ENCODE data around the gene KLF3.

The KLF3 gene

DNA sequence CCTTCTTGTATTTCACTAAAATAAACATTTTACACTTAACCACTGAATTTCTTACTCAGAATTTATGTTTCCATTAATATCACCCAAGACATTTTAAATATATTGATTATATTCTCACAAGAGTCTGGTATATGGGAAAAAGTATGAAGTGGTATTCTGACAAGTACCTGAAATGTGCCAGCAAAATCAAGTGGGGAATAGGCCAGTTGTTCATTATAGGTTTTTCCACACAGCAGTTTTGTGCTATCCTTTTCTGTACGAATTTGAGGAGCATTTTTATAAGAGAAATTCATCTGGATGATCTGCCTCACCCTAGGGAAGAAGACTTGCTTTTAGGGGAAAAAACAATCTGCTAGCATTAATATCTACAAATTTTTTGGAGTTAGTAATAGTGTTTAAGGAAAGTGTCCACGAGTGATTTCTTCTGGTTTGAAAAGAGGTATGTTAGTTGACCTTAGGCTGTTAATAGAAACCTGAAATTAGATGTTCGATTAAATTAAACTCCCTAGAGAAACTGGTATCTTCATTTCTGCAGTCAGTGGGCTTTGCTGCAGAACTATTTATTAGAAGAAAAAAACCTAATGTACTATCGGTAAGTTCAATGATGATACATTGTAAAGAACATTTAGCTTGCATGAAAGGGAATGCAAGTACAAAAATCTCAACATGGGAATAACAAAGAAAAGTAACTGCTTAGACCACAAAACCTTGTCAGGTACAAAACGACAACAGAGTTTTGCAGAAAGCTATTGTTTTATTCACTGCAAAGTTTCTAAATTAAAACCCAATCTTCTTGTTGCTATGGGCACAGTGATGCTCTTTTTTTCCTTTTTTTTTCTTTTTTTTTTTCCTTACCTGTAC lies 1.8 kb downstream of the KLF3 start:
- peaks cover 3% of the 10 kb centered on the region for H3K9me3 Mint-ChIP-seq
- peak overlapping the region; percentile 91 for H3K27ac Mint-ChIP-seq
- H3K27me3 Mint-ChIP-seq: no peaks in the 10 kb centered on the region
- H3K4me3 Mint-ChIP-seq: peak overlapping the region; percentile 86
- peaks cover 70% of the 10 kb centered on the region for H3K4me1 Mint-ChIP-seq (ENCODE audit: low read depth)
- no peak for DNase-seq
- H3K36me3 Mint-ChIP-seq (ENCODE audit: low read depth): peaks cover 3% of the 10 kb centered on the region

DNA sequence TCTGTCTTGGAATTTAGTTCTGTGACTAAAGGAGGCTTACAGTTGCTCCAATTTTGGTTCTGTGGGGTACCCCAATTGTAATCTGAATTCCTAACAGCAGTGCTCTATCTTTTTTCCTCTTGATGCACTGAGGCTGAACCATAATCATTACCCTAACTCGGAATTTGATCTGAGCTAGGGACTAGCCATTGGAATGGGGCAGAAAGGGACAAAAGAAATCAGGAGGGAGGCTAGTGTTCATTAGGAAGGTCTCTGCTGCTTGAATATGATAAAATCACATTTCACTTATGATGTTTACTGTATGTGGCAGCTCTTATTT lies 2.7 kb downstream of the KLF3 start:
- H3K9me3 Mint-ChIP-seq: no peaks in the 10 kb centered on the region
- no peaks in the 10 kb centered on the region for H3K27me3 Mint-ChIP-seq
- peaks cover 3% of the 10 kb centered on the region for H3K36me3 Mint-ChIP-seq (ENCODE audit: low read depth)
- DNase-seq: no peak
- peak overlapping the region; percentile 90 for H3K27ac Mint-ChIP-seq
- peak overlapping the region; percentile 86 for H3K4me3 Mint-ChIP-seq
- peaks cover 74% of the 10 kb centered on the region for H3K4me1 Mint-ChIP-seq (ENCODE audit: low read depth)

DNA sequence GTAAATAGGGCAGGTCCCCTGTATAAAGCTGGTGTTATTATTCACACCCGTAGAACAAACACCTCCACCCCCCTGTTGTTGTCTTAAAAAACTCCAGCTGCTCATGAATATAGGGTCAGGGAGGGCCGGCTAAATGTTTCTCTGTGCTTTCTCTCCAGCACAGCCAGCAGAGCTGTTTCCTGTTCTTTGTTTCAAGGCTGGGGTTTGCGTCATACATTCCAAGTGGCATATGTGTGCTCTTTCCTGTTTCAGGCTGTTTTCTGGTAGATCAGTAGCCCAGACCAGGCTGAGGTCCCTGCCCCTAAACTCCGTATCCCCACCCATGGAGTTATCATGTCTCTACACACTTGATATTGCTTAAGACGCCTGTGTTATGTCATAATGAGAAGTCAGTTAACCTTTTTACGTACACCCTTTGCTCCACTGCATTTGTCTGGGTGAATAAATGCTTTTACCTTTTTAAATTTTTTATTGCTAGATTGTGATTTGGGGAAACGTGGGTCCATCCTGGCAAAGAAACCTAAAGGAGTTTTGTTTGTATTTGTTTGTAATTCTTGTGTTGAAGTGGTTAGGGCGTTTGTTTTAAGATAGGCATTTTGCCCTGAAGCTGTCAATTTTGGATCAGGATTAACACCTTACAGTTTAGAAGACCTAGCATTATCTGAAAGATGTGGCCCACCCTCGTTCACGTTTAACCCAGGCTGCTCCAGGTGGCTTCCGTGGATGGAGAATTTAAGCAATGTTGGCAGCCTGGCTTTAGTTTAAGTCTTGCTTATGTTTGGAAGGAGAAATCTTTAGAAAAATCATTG lies 3.3 kb downstream of the KLF3 start:
- Mint-ChIP-seq H3K9me3 (no peaks in the 10 kb centered on the region), H3K36me3 (ENCODE audit: low read depth) (peaks cover 3% of the 10 kb centered on the region), H3K4me3 (peak overlapping the region; percentile 86), H3K27ac (peak overlapping the region; percentile 90), H3K4me1 (ENCODE audit: low read depth) (peaks cover 74% of the 10 kb centered on the region), H3K27me3 (no peaks in the 10 kb centered on the region)
- no peak for DNase-seq

DNA sequence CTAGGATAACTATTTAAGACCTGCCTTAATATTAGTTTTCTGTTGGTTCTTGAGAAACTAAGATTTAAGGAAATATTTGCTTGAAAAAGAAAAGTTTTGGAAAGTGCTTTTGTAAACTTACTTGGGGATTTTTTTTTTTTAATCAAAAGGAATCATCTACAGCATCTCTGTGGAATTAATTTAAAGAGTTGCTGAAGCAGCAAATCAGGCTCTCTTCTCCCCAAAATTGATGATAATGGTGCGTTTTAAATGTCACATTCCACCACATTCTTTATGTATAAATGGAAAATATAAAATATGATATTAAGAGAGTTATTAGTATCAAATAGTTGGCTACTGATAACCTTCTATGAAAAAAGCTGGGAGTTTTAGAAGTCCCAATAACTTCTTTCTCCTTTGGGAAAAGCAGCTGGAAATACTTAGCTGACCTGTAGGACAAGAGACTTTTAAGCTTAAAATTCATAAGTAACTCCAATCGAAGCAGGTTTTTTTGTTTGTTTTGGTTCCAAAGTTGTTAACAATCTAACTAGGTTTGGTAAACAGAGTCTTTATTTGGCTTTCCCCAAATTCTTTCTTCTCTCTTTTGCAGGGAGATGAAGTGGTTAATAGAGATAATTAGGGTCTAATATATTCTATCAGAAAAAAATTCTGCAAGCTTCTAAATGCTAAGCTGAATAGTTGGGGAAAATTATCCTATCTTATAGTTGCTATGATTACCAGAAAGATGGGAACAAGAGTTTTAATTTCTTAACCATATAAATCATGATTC lies 4.4 kb downstream of the KLF3 start:
- Mint-ChIP-seq H3K9me3 (no peaks in the 10 kb centered on the region), H3K4me1 (ENCODE audit: low read depth) (peaks cover 81% of the 10 kb centered on the region), H3K4me3 (no peak overlapping the region), H3K36me3 (ENCODE audit: low read depth) (peaks cover 3% of the 10 kb centered on the region), H3K27me3 (no peaks in the 10 kb centered on the region), H3K27ac (peak overlapping the region; percentile 34)
- DNase-seq: no peak

DNA sequence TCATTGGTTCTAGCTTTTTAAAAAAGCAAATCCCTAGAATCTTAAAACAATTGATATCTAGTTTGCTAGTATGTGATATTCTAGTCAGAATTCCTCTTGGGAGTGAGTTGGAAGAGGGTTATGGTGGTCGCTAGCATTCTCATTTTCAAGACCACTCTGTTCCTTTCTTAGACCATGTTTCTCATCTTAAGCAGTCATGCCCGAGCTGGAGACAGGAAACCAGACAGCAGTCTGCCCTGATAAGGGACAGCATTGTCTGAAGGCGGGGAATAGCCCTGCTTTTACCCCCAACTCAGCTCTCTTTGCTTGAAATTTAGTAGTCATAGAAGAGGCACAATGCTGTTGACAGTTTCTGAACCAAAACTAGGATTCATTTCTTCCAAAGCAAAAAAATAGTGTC lies 5.2 kb downstream of the KLF3 start:
- H3K4me3 Mint-ChIP-seq: peak overlapping the region; percentile 4

DNA sequence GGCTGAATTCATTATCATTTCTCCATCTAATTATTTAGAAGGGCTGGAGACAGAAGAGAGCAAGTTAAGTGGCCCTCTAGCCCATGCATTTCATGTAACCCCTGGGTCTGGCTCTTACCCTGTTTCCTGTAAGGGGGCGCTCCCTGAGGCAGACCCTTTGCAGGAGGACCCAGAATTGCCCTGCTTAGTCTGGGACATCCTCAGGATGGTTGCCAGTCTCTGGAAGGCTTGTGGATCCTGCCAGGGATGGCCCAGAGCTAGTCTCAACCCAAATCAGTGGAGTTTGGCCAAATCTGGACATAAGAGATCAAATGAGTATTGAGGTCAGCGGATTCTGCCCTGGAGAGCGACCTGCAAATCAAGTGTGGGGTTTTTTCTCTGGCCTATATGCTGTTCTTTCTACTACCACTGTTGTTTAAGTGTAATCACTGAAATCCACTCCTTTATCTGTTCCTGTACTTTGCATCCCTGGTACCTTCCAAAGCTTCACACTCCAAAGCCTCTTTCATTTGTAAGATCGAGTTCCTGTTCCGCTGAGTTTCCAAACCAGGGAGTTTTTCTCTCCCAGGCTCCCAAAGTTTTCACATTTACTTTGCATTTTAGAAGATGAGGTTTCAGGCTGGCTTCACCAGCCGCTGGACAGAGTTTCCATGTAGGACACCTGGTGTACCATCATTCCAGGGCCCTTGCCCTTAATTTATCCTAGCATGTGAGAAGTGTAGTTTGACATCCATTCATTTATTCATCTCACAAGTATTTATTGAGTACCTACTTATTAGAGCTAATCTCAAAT lies 6.3 kb downstream of the KLF3 start:
- Mint-ChIP-seq H3K4me3 (no peak overlapping the region), H3K27me3 (no peaks in the 10 kb centered on the region), H3K9me3 (no peaks in the 10 kb centered on the region), H3K4me1 (ENCODE audit: low read depth) (peaks cover 96% of the 10 kb centered on the region), H3K36me3 (ENCODE audit: low read depth) (no peaks in the 10 kb centered on the region), H3K27ac (peak overlapping the region; percentile 12)
- DNase-seq: no peak

More for the DNA sequence above, 5.2 kb downstream of the KLF3 start:
- H3K9me3 Mint-ChIP-seq: no peaks in the 10 kb centered on the region
- peaks cover 90% of the 10 kb centered on the region for H3K4me1 Mint-ChIP-seq (ENCODE audit: low read depth)
- no peak for DNase-seq
- H3K27ac Mint-ChIP-seq: peak overlapping the region; percentile 34
- H3K36me3 Mint-ChIP-seq (ENCODE audit: low read depth): peaks cover 3% of the 10 kb centered on the region
- no peaks in the 10 kb centered on the region for H3K27me3 Mint-ChIP-seq

DNA sequence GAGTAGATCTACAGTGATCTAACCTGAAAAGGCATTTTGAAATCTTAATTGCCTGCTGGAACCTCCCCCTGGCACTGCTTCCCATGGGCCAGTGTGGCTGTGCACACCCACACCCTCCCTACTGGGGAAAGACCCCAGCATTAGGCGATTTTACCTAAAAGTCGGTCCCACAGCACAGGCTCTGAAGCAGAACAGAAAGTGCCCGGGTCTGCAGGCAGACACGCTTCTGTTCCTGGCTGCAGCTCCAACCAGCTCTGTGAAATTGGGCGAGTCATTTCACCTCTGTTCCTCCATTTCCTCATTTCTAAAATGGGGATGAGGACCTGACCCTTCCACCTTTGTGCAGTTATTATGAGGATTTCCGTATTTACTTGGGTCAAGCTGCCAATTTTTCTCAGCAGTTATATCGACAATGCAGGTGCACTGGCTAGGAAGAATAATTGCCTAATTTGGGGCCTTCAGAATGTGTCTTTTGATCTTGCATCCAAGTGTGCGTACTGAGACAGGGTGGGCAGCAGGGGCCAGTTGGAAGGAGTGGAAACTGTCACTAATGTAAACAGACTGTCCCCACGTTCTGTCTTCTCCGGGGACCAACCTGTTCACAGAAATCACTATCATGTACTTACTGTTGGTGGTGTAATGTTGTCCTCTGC lies 7.1 kb downstream of the KLF3 start:
- no peak for DNase-seq
- H3K36me3 Mint-ChIP-seq (ENCODE audit: low read depth): no peaks in the 10 kb centered on the region
- no peaks in the 10 kb centered on the region for H3K27me3 Mint-ChIP-seq
- peak overlapping the region; percentile 3 for H3K4me3 Mint-ChIP-seq
- H3K27ac Mint-ChIP-seq: peak overlapping the region; percentile 52
- no peaks in the 10 kb centered on the region for H3K9me3 Mint-ChIP-seq
- H3K4me1 Mint-ChIP-seq (ENCODE audit: low read depth): peaks cover 96% of the 10 kb centered on the region

DNA sequence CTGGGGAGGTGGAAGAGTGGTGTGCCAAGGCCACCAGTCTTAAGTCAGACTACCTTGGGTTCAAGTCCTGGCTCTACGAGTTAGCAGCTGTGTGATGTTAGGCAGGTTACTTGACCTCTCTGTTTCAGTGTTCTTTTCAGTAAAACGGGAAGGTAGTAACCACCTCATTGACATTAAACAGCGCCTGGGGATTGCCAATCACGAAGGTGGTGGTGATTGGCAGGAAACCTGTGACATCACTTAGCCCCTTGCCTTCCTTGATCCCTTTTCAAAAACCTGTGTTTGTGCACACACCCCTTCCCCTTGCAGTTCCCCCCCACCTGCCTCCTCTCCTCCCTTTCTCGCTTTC lies 7.6 kb downstream of the KLF3 start:
- H3K4me1 Mint-ChIP-seq (ENCODE audit: low read depth): peaks cover 93% of the 10 kb centered on the region
- no peaks in the 10 kb centered on the region for H3K27me3 Mint-ChIP-seq
- no peak for DNase-seq
- H3K36me3 Mint-ChIP-seq (ENCODE audit: low read depth): no peaks in the 10 kb centered on the region
- no peaks in the 10 kb centered on the region for H3K9me3 Mint-ChIP-seq
- H3K4me3 Mint-ChIP-seq: peak overlapping the region; percentile 3
- peak overlapping the region; percentile 52 for H3K27ac Mint-ChIP-seq

DNA sequence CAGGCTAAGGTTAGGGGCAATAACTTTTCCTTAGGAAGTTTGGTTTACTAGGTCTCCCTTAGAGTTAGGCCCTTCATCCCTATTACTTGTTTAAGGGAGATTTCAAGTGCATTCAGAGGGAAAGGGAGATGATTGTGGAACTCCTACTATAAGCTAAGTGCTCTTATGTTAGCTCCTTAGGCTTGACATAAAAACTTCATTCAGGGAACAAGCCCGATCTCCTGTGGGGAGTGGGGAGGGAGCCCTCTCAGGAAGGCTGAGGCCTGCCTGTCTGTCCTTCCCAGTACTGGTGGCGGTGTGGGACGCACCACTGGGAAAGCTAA lies 8.0 kb downstream of the KLF3 start:
- DNase-seq: no peak
- peaks cover 88% of the 10 kb centered on the region for H3K4me1 Mint-ChIP-seq (ENCODE audit: low read depth)
- peak overlapping the region; percentile 52 for H3K27ac Mint-ChIP-seq
- H3K4me3 Mint-ChIP-seq: no peak overlapping the region
- no peaks in the 10 kb centered on the region for H3K36me3 Mint-ChIP-seq (ENCODE audit: low read depth)
- no peaks in the 10 kb centered on the region for H3K9me3 Mint-ChIP-seq
- no peaks in the 10 kb centered on the region for H3K27me3 Mint-ChIP-seq

DNA sequence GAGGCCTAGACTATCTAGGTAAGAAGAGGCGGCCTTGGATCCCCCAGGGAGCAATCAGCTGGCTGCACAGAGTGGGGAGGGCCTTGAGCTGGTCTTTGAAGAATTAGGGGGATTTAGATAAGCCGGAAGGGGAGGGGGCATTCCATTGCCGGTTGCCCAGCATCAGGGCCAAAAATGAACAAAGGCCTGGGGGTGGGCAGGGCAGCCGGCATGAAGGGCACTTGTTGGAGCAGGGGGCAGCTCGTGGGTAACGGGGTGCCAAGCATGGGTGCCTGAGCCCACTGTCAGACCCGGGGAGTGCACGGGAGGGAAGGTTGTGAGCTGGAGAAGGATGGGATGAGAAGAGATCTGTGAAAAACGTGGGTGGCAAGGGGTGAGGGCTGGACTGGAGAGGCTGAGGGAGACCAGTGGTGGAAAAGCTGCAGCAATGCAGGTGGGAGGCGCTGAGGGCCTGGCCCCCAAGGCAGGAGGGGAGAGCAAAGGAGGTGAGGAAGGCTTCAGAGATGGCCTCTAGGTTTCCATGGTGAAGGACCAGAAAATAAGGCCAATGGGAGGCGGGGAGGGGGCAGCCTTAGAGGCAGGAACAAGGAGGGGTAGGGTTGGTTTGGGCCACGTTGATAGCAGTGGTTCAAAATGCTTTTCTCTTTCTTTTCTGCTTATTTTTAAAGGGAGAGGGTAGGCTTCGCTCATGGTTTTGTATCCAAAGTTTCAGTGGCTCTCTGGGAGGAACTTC lies 8.6 kb downstream of the KLF3 start:
- Mint-ChIP-seq H3K4me1 (ENCODE audit: low read depth) (peaks cover 87% of the 10 kb centered on the region), H3K9me3 (no peaks in the 10 kb centered on the region), H3K4me3 (no peak overlapping the region), H3K27ac (peak overlapping the region; percentile 52), H3K27me3 (no peaks in the 10 kb centered on the region), H3K36me3 (ENCODE audit: low read depth) (no peaks in the 10 kb centered on the region)
- no peak for DNase-seq

DNA sequence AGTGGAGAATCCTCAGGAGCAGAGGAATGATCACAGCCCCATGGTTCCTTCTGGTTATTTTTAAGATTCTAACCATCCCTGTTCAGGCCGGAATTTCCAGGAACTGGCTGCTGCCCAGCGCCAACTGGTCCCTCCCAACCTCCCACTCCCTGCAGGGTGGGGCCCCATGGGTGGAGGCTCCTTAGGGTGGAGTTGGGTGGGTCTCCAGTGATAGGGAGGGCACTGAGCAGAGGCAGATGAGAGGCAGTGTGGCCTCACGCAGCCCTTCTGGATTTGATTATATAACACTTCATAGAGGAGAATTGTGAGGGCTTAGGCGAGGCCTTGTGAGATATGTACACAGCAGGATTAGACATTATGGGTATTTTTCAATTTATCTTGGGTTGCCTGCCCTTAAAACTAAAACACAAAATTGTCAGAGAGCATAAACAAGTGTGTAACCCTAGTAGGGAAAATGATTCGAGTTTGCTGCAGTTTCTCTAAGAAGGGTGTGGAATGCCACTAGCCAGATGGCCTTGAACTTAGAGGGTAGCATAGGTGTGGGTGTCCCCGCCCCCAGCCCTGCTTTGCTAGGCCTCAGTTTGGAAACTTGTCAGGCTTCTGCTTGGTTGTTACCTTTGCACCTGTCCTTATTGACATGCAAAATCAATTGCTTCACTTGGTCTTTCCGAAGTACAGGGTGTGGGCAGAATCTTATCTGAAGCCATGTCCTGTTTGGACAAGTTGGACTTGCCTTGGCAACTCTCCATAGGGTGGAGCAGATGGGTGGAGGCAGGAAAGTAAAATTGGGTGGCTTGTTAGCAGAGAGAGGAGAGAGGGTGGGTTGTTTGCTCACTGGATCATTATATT lies 9.4 kb downstream of the KLF3 start:
- Mint-ChIP-seq H3K27ac (peak overlapping the region; percentile 52), H3K36me3 (ENCODE audit: low read depth) (no peaks in the 10 kb centered on the region), H3K4me1 (ENCODE audit: low read depth) (peaks cover 89% of the 10 kb centered on the region)

DNA sequence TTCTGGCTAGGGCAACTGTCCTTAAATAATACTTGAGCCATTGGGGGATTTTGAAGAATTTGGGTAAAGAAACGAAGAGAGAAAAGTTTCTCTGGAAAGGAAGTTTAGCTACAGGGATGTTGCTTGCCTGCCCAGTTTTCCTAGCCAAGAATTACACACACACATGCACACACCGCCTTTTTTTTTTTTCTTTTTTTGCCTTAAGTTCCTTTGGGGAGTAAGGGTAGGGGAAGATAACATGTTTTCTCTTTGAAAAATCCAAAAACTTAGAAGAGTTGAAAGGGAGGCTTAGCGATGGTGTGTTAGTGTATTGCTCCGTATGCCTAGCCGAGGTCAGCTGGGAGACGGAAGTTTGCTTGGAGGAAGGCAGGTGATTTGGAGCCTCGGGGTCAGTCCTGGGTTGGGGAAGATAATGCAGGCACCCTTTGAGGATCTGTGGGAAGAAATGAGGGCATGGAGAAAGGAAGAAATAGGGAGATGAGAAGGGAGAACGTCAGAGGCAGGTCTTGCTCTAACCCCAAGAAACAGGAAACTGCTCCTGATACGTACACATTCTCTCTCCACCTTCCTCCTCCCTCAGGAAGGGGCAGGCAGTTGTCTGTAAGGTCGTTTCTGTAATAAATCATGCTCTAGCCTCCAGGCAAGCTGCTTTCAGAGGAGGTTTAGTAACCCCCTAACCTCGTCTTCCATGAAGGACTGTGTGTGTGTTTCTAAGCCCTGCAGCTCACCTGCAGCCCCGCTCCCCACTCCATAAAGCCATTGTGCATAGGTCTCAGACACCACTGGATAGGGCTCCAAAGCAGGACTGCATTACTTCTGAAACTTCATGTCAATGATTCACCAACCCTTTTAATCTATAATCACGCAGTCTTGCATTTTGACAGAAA lies 10.5 kb downstream of the KLF3 start:
- H3K9me3 Mint-ChIP-seq: no peaks in the 10 kb centered on the region
- peaks cover 87% of the 10 kb centered on the region for H3K4me1 Mint-ChIP-seq (ENCODE audit: low read depth)
- peak overlapping the region; percentile 1 for H3K4me3 Mint-ChIP-seq
- peaks cover 8% of the 10 kb centered on the region for H3K36me3 Mint-ChIP-seq (ENCODE audit: low read depth)
- peak overlapping the region; percentile 67 for H3K27ac Mint-ChIP-seq
- DNase-seq: no peak
- no peaks in the 10 kb centered on the region for H3K27me3 Mint-ChIP-seq

More for the DNA sequence above, 9.4 kb downstream of the KLF3 start:
- no peaks in the 10 kb centered on the region for H3K27me3 Mint-ChIP-seq
- H3K4me3 Mint-ChIP-seq: no peak overlapping the region
- DNase-seq: no peak
- H3K9me3 Mint-ChIP-seq: no peaks in the 10 kb centered on the region

All from activated T-cell treated with anti-CD3 and anti-CD28 coated beads, Interleukin-2, amount 50 U/mL, for 24 hours (primary cell).